KBM-7 (cell line): ENCODE measurements around the gene RINT1.
"Not testable (repeated sequence)": the region's sequence is repeated elsewhere in the genome, so short reads cannot be mapped to it uniquely, and the experiment has no call there.

Experiments used
- DNase-seq: peaks from one replicate; pipeline ENCODE4 v3.0.0-alpha.2; 2015
- in situ Hi-C: fragments of 300-500 bp; cut with MboI; formaldehyde crosslinking; loops from 2 replicates; pipeline ENCODE4 v1.14.3; 2020; ENCODE audit warnings: low sequenced_read_pairs, low pct_unique_long_range_greater_than_20kb, mixed read lengths

Gene RINT1

GRCh38 chr7:105590793-105591192, 58.8 kb downstream of the RINT1 start:
- in situ Hi-C loops = no loop called here

GRCh38 chr7:105591522-105591921, 59.5 kb downstream of the RINT1 start:
- in situ Hi-C loops = no loop called here
- DNase-seq = no peak

More at GRCh38 chr7:105590793-105591192, 58.8 kb downstream of the RINT1 start:
- DNase-seq = no peak

- no peak for DNase-seq
- in situ Hi-C loops = no loop called here
These were observed 62.0 kb downstream of the RINT1 start for GRCh38 chr7:105594034-105594433.

GRCh38 chr7:105596866-105597265, 64.9 kb downstream of the RINT1 start:
- DNase-seq = no peak
- in situ Hi-C loops = no loop called here

- DNase-seq, in situ Hi-C loops: not testable (repeated sequence)
These were observed 67.1 kb downstream of the RINT1 start for GRCh38 chr7:105599080-105599479.

- DNase-seq = no peak
- in situ Hi-C loops = no loop called here
These were observed 67.5 kb downstream of the RINT1 start for GRCh38 chr7:105599551-105599950.

- in situ Hi-C loops = no loop called here
- DNase-seq = no peak
These were observed 68.9 kb downstream of the RINT1 start for GRCh38 chr7:105600720-105601550.

- DNase-seq = no peak
- in situ Hi-C loops = no loop called here
These were observed 70.6 kb downstream of the RINT1 start for GRCh38 chr7:105602325-105603305.

- no peak for DNase-seq
- in situ Hi-C loops = no loop called here
These were observed 78.3 kb downstream of the RINT1 start for GRCh38 chr7:105610165-105610930.

GRCh38 chr7:105611856-105612775, 80.1 kb downstream of the RINT1 start:
- DNase-seq = no peak
- in situ Hi-C loops = no loop called here

- DNase-seq = no peak
- in situ Hi-C loops = no loop called here
These were observed 80.8 kb downstream of the RINT1 start for GRCh38 chr7:105612806-105613205.

- in situ Hi-C loops = no loop called here
- no peak for DNase-seq
These were observed 81.8 kb downstream of the RINT1 start for GRCh38 chr7:105613611-105614330.

- in situ Hi-C loops = no loop called here
These were observed 82.4 kb downstream of the RINT1 start for GRCh38 chr7:105614341-105614840.

More at GRCh38 chr7:105614341-105614840, 82.4 kb downstream of the RINT1 start:
- peak; percentile 13 for DNase-seq
